H1 (cell line): ENCODE results near the gene RECK. TPM values are rescaled to one million over a fixed set of nuclear protein-coding genes. Genes with fewer than 3 reads are reported as not detected.

Experiments used
- BRCA1 ChIP-seq: IDR thresholded peaks from 2 replicates; pipeline ENCODE4 v1.6.1; 2012; ENCODE audit warnings: low read depth, low read length, improper control_type of control experiment
- CHD7 ChIP-seq: fragments of 300-600 bp; sonication (generic); IDR thresholded peaks from 2 replicates; pipeline ENCODE4 v1.7.1; 2012; ENCODE audit warnings: low read length, moderate library complexity, mild to moderate bottlenecking, inconsistent platforms; ENCODE audit not compliant: insufficient replicate concordance
- TCF12 ChIP-seq: IDR thresholded peaks from 2 replicates; pipeline ENCODE4 v1.6.1; 2011; ENCODE audit warnings: low read depth, mild to moderate bottlenecking, low read length
- polyA plus RNA-seq, 7 experiments: library from polyadenylated mRNA; depleted of rRNA in 3 of 7; stranded (reverse) in 5 of 7; unstranded in 2 of 7; fragments of >200 nt in 5 of 7; fragments of 200-250 nt in 2 of 7; gene quantifications; 1 replicate in 5 of 7; 2 replicates in 1 of 7; 4 replicates in 1 of 7; pipeline versions ENCODE4 v1.2.1 to v1.2.3, GENCODE V29; 2011 to 2013; ENCODE audit warnings: missing spikeins in 2 of 7, mixed read lengths in 2 of 7
- total RNA-seq: library from RNA; stranded (reverse); fragmentation: NEBNext Ultra II Directional; extraction: Animal tissue kit (Norgen Biotek cat#: 25700); gene quantifications from 2 replicates; pipeline ENCODE4 v1.2.1, GENCODE V29; 2021

Gene RECK
- total and polyA plus RNA-seq, 2 of the 8 experiments (the other 6 are each of a cell fraction or from before 2014, with no cell fraction given), result 5.4 to 9.8 TPM

GRCh38 chr9:36127652-36128244 is 91.0 kb downstream of the RECK start (continued):
- no peak for TF ChIP-seq CHD7
- no peak for TF ChIP-seq BRCA1
- TF ChIP-seq TCF12, result no peak
